RWPE2 (cell line): ENCODE measurements around the gene SPTBN4.

Experiments
- ATAC-seq: fragments of 200-7000 bp; cut with Tn5 transposase; 3 replicates; pipeline ENCODE4 v1.9.1; 2021; ENCODE audit warnings: low read depth
- DNase-seq: peaks from one replicate; pipeline ENCODE4 v3.0.0-alpha.2; 2020; ENCODE audit warnings: low spot score
- H3K27ac ChIP-seq: fragments of 450-650 bp; 2 replicates; pipeline ENCODE4 v1.5.1; 2017; ENCODE audit warnings: mild to moderate bottlenecking; ENCODE audit not compliant: poor library complexity, severe bottlenecking
- H3K27me3 ChIP-seq: fragments of 250-450 bp; sonication (Bioruptor Pico); 2 replicates; pipeline ENCODE4 v1.5.1; 2021; ENCODE audit warnings: mild to moderate bottlenecking, moderate library complexity; ENCODE audit not compliant: insufficient read depth, poor library complexity, severe bottlenecking
- H3K36me3 ChIP-seq: fragments of 250-450 bp; sonication (Bioruptor Pico); 2 replicates; pipeline ENCODE4 v1.5.1; 2020; ENCODE audit warnings: low read depth, mild to moderate bottlenecking, moderate library complexity
- H3K4me1 ChIP-seq: fragments of 250-450 bp; sonication (Bioruptor Pico); 2 replicates; pipeline ENCODE4 v1.5.1; 2021; ENCODE audit warnings: mild to moderate bottlenecking, moderate library complexity; ENCODE audit not compliant: insufficient read depth, poor library complexity, severe bottlenecking
- H3K4me3 ChIP-seq: fragments of 250-450 bp; sonication (Bioruptor Pico); 2 replicates; pipeline ENCODE4 v1.5.1; 2021; ENCODE audit warnings: mild to moderate bottlenecking, moderate library complexity; ENCODE audit not compliant: severe bottlenecking
- H3K9me3 ChIP-seq: fragments of 250-450 bp; sonication (Bioruptor Pico); 2 replicates; pipeline ENCODE4 v1.5.1; 2021; ENCODE audit warnings: mild to moderate bottlenecking, moderate library complexity; ENCODE audit not compliant: severe bottlenecking
- TF ChIP-seq, protein P1 (sequence below): fragments of 450-650 bp; IDR thresholded peaks from one replicate; pipeline ENCODE4 v1.5.1; 2017; ENCODE audit warnings: mild to moderate bottlenecking, moderate library complexity; ENCODE audit not compliant: poor library complexity, severe bottlenecking

Gene SPTBN4

DNA sequence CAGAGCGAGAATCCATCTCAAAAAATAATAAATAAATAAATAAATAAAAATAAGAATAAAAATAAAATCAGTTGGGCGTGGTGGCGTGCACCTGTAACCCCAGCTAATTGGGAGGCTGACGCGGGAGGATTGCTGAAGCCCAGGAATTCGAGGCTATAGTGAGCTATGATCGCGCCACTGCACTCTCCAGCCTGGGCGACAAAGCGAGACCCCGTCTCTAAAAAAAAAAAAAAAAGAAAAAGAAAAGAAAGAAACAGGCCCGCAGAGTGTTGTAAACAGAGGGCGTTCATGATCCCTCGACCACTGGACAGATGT lies 46.4 kb upstream of the SPTBN4 start:
- peak overlapping the region; percentile 81 for H3K27ac ChIP-seq
- TF ChIP-seq, protein P1, sequence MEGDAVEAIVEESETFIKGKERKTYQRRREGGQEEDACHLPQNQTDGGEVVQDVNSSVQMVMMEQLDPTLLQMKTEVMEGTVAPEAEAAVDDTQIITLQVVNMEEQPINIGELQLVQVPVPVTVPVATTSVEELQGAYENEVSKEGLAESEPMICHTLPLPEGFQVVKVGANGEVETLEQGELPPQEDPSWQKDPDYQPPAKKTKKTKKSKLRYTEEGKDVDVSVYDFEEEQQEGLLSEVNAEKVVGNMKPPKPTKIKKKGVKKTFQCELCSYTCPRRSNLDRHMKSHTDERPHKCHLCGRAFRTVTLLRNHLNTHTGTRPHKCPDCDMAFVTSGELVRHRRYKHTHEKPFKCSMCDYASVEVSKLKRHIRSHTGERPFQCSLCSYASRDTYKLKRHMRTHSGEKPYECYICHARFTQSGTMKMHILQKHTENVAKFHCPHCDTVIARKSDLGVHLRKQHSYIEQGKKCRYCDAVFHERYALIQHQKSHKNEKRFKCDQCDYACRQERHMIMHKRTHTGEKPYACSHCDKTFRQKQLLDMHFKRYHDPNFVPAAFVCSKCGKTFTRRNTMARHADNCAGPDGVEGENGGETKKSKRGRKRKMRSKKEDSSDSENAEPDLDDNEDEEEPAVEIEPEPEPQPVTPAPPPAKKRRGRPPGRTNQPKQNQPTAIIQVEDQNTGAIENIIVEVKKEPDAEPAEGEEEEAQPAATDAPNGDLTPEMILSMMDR = no peak
- H3K36me3 ChIP-seq = peaks cover 10% of the 10 kb centered on the region
- H3K27me3 ChIP-seq = no peaks in the 10 kb centered on the region
- H3K9me3 ChIP-seq = no peaks in the 10 kb centered on the region
- peak overlapping the region; percentile 45 for H3K4me3 ChIP-seq
- ATAC-seq = no peak
- peaks cover 7% of the 10 kb centered on the region for H3K4me1 ChIP-seq
- no peak for DNase-seq

DNA sequence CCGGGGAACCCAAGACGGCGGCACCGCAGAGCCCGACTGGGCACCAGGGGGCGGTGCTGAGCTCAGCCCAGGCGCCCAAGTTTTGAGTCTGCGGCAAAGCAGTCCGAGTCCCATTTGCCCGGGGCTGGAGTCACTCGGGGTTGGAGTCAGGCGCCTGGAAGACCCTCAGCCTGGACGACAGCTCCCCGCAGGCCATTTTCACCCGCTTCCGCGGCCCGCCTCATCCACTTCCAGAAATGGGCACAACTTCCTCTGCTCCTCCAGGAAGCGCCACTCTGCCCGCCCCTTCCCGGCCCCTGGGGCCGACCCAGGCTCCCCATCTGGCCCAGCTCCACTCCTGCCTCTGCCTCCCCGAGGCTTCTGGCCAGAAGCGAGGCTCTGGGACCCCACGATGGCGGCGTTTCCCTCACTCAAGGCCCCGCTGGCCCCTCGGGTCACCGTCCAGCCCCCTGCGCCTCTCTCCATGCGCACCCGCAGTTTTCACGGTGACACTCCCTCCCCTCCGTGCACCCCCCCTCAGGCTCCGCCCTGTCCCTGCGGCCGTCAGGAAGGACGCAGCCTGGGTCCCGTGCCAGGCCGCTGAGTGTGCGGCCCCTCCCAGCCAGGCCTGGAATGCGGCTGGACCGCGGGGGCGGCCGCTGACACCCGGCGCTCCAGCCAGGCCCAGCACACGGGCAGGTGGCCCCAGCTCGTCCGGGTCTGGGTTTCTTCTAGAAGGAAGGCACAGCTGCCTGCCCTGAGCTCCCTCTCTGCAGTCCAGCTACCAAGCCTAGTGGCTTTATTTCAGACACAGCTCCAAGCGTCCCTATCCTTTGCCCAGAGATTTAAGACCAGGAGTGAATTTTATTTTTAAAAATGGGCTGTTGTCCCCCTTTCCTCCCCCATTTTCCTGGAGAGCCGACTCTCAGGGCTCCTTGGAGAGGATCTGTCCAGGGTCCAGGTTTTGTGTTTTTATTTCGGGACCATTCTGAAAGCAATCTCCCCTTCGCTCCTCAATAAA lies 45.7 kb upstream of the SPTBN4 start:
- Histone ChIP-seq H3K27me3 (no peaks in the 10 kb centered on the region), H3K36me3 (peaks cover 10% of the 10 kb centered on the region), H3K4me3 (peak overlapping the region; percentile 45), H3K4me1 (peaks cover 7% of the 10 kb centered on the region), H3K27ac (peak overlapping the region; percentile 81), H3K9me3 (no peaks in the 10 kb centered on the region)
- DNase-seq = peak; percentile 89
- peak; percentile 65 for ATAC-seq
- TF ChIP-seq, protein P1 = peak; percentile 94

DNA sequence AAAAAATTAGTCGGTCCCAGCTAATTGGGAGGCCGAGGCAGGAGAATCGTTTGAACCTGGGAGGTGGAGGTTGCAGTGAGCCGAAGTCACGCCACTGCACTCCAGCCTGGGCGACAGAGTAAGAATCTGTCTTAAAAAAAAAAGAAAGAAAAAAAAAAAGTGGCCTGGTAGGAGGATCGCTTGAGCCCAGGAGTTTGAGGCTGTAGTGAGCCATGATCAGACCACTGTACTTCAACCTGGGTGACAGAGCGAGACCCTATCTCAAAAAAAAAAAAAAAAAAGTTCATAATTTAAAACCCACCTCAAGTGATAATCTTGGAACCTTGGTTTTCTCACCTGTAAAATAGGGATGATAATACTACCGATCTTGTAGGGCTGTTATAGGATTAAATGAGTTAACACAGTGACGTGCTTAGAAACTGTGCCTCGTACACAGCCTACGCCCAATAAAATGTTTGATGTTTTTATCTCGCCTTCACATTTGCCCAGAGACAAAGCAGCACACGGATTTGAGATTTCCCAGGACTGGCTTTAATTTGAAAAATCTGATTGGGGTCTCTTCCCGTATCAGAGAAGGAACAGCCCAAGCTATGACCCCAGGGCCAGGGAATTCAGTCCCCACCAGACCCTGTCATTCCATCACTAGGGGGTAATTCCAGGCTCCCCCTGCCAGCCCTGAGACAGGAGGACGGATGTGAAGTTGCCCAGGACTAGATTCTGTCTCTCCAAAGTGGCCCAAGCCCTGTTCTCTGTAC lies 44.6 kb upstream of the SPTBN4 start:
- DNase-seq (no peak), ATAC-seq (no peak)
- H3K27ac ChIP-seq = peak overlapping the region; percentile 81
- H3K4me3 ChIP-seq = no peak overlapping the region
- peaks cover 10% of the 10 kb centered on the region for H3K36me3 ChIP-seq
- peaks cover 3% of the 10 kb centered on the region for H3K4me1 ChIP-seq
- H3K9me3 ChIP-seq = no peaks in the 10 kb centered on the region
- no peaks in the 10 kb centered on the region for H3K27me3 ChIP-seq
- TF ChIP-seq, protein P1 = no peak

DNA sequence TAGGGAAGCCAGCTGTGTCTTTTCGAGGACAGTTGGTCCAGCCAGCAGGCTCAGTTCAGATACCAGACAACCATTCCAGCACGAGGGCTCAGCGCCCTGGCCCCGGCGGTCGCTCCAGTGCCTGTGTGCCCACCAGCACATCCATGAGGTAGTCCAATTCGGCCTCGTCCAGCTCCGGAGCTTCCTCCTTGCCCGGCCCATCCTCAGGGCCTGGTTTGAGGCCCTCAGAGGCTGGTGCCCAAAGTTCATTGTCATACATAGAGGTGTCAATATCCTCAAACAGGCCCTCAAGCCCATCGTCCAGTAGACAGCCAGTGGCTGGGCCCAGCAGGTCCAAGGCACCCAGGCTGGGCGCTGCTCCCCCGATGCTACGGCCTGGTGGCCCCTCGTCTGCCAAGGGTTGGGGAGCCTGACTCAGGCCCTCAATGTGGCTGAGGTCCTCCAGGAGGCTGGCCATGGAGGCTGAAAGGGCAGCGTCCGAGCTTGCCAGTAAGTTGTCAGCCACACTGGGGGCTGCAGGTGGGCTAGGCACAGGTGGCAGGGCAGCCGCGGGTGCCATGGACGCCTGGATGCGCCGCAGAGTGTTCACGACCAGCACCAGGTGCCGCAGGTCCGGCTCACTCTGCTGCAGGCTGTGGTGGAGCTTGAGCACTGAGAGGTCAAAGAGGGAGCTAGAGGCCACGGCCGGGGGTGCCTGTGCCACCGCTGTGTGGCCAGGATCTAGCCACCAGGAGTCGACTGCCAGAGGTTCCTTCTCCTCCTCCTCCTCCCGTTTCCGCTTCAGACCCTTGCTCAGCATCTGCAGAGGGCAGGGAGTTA lies 43.8 kb upstream of the SPTBN4 start:
- H3K27me3 ChIP-seq = no peaks in the 10 kb centered on the region
- DNase-seq (no peak), ATAC-seq (no peak)
- no peaks in the 10 kb centered on the region for H3K9me3 ChIP-seq
- H3K27ac ChIP-seq = peak overlapping the region; percentile 95
- no peak overlapping the region for H3K4me3 ChIP-seq
- peaks cover 10% of the 10 kb centered on the region for H3K36me3 ChIP-seq
- peaks cover 3% of the 10 kb centered on the region for H3K4me1 ChIP-seq
- TF ChIP-seq, protein P1 = no peak
